Left lobe of liver (tissue), 2 donors: ENCODE data around the gene GOLGA8A. TPM values are rescaled to one million over a fixed set of nuclear protein-coding genes. Genes with fewer than 3 reads are reported as not detected.
A peak's percentile ranks its signal among the peaks of the same experiment; 100 is the strongest.
"Not testable (repeated sequence)": the region's sequence is repeated elsewhere in the genome, so short reads cannot be mapped to it uniquely, and the experiment has no call there.

Experiments used
- ATAC-seq: fragments of 200-7000 bp; cut with Tn5 transposase; one replicate; pipeline ENCODE4 v1.9.1; 2020; ENCODE audit warnings: mild to moderate bottlenecking, moderate library complexity
- DNase-seq: peaks from one replicate; pipeline ENCODE4 v3.0.0-alpha.2; 2020; ENCODE audit warnings: low spot score
- total RNA-seq: library from RNA; stranded (reverse); gene quantifications from one replicate; pipeline ENCODE4 v1.2.1, GENCODE V29; 2021
- donor health status: DM: no; HTN: no; CAD: no; lungs with moderate emphysema.
- donor health status: DM: no; HTN: yes; CAD: no.

Gene GOLGA8A, protein sequence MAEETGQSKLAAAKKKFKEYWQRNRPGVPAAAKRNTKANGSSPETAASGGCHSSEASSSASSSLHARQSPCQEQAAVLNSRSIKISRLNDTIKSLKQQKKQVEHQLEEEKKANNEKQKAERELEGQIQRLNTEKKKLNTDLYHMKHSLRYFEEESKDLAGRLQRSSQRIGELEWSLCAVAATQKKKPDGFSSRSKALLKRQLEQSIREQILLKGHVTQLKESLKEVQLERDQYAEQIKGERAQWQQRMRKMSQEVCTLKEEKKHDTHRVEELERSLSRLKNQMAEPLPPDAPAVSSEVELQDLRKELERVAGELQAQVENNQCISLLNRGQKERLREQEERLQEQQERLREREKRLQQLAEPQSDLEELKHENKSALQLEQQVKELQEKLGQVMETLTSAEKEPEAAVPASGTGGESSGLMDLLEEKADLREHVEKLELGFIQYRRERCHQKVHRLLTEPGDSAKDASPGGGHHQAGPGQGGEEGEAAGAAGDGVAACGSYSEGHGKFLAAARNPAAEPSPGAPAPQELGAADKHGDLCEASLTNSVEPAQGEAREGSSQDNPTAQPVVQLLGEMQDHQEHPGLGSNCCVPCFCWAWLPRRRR
- total RNA-seq, result 9.0 TPM

DNA sequence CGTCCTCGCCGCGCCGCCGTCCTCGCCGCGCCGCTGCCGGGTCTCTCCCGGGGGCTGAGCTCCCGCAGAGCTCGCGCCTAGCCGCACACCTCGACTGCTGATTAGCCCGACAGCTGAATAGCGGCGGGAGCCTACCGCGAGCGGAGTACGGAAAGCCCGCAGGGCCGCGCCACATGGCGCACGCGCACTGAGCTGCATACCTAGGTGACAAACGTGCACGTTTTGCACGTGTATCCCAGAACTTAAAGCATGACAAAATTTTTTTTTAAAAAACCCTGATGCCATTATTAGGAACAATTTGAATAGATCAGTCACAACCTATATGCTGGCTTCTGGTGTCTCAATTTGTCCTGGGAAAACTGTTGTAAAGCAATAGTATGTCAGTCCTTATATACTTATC, at the start of gene GOLGA8A:
GOLGA8A (minus strand) TSS at position 122 of the 400 bp plus-strand sequence. CDS start 48,117 bp downstream, outside the sequence.
- ATAC-seq (peak; percentile 39), DNase-seq (no peak)

DNA sequence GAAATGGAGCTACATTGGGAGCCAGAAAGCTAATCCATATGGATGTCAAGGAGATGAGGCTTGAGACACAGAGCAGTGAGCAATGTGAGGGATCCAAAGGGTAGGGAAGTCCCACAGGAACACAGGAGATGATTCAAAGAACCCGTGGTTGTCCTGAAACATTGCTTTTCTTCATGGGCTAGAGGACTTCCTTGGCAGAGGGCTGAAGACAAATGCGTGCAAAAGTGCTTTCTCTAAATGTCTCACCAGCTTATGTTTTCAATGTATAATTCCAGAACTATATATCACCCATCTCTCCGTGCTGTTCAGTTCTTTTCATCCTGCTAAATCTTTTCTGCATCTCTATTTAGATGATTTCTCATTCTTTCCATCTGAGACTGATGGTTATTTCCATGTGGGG, 46.0 kb upstream of the GOLGA8A start:
- ATAC-seq, result no peak
- no peak for DNase-seq

DNA sequence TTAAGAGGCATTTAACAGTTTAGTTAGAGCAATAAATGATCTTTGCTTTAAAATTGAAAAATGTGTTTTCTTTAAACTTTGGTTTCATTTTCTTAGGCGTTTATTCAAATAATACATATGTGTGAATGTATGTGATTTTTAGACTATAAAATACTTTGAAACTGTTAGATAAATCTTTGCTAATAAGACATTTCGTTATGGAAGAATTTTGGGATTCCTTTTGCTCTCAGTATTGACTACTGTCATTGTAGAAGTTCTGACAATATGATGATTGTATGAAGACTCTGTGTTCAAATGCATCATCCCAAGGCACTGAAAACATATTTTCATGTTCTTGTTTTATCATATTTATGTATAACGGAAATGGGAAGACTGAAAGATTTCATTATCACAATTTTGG, 43.8 kb upstream of the GOLGA8A start:
- DNase-seq (no peak), ATAC-seq (no peak)

DNA sequence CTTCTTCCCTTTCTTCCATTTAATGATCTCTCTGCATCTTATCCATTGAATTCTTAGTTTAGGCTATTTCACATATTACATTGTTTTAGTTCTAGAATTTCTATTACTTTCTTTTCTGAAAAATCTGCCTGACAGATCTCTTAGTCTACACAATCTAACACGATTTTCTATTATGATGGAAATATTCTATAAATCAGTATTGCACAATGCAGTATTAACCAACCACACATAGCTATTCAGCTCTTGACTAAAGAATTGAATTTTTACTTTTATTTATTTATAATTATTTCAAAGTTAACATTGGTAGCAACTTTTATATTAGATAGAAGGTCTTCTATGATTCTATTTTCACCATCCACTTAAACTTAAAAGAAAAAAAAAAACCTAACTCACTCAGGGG, 36.2 kb upstream of the GOLGA8A start:
- ATAC-seq, result no peak
- no peak for DNase-seq

DNA sequence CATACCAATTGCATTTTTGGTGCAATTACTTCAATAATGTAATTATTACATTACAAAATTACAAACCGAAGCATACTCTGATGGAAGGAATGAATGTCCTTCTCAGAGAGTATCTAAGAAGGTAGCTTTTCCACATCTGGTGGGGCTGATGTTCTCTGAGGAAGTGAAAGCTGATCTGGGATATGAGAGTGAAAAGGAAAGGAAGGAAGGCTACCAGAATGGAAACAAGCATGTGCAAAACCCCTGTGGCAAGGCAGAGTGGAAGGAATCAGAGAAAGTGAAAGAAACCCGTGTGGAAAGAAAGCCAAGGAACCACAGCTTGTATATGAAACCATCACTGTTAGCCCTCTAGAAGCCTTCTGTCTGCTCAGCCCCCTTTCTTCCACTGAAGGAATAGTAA, 35.3 kb upstream of the GOLGA8A start:
- DNase-seq (no peak), ATAC-seq (no peak)

DNA sequence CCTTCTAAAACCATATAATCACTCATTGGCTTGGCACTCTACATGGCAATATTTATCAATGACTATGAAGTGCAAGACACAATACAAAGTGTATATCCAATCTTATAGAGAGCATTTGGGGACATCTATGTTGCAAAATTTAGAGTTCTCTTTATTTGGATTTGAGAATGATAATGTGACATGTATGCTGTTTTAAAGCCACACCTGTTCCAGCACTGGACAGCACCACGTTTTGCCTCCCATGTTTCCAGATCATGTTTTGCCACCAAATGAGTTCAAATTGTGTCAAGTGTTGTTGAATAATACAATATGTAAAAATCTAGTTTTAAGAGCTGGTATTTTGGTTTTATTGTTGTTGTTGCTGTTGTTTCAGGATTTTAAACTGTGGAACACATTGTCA, 33.3 kb upstream of the GOLGA8A start:
- no peak for ATAC-seq
- DNase-seq, result no peak

DNA sequence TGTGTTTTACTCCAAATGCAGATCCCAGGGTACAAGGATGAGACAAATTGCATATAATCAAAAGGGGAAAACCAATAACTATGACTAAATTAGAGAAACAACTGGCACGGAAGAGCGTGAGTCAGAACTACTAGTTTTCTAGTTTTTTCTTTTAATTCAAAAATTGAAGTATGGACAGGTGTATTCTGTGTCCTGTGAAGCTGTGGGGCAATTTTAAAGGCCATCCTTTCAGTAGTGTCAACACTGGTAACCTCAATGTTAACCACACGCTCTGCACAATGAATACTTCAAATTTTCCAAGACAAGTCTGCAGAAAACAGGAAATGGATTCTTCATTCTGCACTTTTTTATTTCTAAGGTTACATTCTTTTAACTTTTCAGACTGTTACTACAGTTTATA, 32.5 kb upstream of the GOLGA8A start:
- DNase-seq (no peak), ATAC-seq (no peak)

DNA sequence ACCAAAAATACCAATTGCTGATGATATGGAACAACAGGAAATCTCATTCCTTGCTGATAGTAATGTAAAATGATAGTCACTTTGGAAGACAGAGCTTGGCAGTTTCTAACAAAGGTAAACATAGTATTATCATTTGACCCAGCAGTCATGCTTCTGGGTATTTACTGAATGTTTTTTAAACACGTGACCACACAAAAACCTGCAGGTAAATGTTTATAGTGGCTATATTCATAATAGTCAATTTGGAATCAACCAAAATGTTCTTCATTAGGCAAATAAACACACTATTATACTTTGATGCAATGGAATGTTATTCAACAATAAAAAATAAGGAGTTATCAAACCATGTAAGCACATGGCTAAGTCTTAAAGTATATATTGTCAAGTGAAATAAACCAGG, 24.1 kb upstream of the GOLGA8A start:
- no peak for DNase-seq
- no peak for ATAC-seq

DNA sequence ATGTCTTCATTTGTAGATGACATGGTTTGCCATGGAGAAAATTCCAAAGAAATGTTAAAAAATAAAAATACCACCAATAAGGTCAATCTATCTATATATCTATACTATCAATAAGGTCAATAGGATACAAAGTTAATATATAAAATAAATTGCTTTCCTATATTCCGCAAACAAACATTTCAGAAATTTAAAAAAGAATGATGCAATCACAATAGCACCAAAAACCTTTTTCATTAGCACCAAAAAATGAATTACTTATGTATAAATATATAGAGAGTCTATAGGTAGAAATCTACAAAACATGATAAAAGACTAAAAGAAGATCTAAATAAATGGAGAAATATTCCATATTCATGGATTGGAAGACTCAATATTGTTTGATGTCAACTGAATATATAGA, 22.8 kb upstream of the GOLGA8A start:
- ATAC-seq (no peak), DNase-seq (no peak)

DNA sequence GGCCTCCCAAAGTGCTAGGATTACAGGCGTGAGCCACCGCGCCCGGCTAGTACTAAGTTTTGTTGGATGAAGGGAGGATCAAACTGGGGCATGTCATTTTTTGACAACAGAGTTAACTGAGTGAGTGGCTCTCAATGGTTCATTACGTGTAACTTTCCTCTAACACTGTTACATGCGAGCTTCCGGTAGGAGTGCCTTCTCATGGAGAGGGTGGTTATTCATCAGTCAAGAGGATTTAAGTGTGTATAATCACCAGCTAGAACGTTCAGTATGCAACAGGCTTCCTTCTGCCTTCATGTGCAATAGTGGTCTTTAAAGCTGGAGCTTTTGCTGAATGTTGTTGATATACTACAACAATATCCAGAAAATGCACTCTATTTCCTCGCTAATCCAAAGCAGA, 19.1 kb upstream of the GOLGA8A start:
- no peak for ATAC-seq
- DNase-seq, result no peak

DNA sequence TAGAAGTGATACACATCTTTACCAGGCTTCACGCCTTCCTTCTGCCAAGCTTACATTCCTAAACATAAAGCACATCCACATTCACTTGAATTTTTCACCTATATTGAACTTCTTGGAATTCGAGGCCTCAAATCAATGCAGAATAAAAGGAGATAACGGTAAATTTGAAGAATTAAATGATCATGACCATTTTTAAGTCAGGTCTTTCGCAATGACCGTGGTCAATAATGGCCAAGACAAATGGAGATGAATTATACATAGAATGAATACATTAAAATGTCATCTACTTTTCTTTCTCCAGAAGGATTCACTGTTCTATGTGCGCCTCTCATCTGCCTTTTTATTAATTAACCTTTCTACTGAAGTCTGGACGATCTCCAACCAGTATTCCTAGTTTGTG, 5.3 kb upstream of the GOLGA8A start:
- no peak for ATAC-seq
- DNase-seq, result no peak

DNA sequence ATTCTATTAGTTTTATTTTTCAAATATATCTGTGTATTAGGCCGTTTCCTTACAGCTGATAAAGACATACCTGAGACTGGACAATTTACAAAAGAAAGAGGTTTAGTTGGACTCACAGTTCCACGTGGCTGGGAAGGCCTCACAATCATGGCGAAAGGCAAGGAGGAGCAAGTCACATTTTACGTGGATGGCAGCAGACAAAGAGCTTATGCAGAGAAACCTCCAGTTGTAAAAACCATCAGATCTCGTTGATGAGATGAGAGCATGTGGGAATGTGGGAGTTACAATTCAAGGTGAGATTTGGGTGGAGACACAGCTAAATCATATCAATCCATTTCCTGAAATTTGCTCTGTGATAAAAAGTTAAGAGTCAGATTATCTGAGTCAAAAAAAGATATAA, 2.3 kb upstream of the GOLGA8A start:
- no peak for DNase-seq

DNA sequence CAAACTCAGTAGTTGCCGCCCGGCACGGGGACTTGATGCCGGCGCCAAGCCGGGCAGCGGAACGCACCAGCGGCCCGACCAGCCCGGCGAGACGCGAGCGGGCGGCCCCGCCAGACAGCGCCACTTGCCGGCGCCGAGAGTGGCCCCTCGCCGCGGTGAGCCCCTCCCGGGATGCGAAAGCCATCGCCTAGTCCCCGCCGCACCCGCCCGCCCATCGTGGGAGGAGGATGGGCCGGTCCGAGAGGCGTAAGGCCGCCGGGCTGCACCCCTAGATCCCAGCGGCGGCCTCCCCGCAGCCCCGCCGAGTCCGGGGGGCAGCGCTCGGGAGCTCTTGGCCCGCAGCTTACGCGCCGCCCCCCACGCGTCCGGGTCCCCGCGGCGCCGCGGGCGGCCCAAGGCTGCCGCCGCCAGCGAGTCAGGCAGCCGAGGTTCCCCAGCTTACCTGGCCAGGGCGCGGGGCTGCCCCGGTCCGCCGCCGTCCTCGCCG, 609 bp downstream of the GOLGA8A start:
- peak; percentile 31 for ATAC-seq

More for the DNA sequence above, 2.3 kb upstream of the GOLGA8A start:
- ATAC-seq, result no peak

DNA sequence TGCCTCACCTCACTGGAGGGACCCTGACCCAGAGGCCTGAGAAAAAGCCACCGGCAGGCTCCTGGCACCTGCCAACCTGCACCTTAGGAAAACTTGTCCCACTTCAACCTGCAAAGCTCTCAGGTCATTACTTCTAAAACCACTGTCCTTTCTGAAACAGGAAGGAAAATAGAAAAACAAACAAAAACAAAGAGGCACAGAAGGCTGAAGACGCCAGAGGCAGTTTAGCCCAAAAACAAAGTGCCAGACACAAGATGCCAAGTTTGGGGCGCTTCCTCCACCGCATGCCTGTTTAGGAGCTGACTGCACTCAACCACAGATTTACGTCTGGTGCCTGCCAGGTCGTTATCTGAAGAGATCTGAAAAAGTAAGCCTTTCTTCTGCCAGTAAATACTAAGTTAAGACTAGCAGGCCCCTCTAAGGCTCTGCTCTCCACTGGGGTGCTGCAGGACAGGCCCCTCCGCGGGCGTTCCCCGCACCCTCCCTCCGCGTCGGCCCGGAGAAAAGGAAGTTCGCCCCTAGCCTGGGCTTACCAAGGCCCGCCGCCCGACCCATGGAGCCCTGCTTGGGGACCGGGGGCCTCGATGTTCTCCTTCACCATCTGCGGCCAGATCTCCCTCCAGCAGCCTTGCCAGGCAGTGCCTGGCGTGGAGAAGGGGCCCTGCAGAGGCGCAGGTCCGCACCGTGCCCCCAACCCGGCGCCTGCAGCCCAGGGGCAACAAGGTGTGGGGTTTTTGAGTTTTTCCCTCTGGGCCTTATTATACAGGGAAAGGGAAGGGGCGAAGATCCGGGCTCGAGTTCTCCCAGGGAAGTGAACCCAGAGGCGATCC, 1.3 kb downstream of the GOLGA8A start:
- DNase-seq (no peak), ATAC-seq (peak; percentile 28)

More for the DNA sequence above, 609 bp downstream of the GOLGA8A start:
- DNase-seq, result no peak

DNA sequence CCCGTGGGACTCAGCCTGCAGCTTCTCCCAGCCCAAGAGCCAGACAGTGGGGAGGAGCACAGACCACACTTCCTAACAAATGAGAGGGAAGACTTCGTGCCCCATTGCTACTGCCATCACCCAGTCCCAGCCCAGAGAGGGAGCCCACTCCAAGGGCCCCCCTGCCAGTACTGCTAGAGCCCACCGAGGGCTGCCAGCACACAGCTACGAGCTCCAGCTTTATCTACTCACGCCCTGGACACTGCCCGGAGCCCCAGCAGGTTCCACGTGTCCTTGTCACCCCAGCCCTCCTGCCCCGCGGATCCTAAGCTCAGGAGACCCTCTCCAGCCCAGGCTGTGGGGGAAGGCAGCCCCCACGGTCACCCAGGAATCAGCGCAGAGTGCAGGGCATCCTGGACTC, 1.9 kb downstream of the GOLGA8A start:
- no peak for DNase-seq

DNA sequence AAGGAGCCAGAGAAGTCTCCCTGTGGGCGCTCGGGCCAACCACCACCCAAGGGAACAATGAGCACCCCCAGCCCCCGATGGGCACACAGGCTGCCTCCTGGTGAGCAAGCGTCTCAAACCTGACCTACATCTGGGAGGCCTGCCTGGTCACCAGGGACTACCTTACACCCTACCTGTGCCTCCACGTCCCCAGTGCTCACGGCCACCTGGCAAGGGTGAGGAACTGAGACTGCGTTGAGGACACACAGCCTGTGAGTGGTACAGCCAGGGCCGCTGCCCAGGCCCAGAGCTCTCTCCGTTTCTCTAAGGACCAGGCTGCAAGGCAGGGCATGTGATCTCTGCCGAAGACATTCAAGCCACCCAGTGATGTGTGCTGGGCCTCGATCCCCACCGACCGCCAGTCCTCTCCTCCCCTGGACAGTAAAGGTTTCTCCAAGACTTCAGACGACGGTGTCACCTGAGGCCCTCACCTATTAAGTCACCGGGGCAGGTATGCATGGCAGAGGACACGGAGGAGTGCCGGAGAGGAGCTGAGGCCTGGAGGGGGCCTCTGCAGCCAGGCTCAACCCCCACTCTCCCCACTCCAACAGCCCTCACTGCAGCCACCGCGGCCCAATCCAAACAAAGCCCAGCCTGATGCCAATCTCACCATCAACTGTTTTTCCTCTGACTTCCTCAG, 2.8 kb downstream of the GOLGA8A start:
- ATAC-seq (no peak), DNase-seq (no peak)

More for the DNA sequence above, 1.9 kb downstream of the GOLGA8A start:
- ATAC-seq, result no peak

DNA sequence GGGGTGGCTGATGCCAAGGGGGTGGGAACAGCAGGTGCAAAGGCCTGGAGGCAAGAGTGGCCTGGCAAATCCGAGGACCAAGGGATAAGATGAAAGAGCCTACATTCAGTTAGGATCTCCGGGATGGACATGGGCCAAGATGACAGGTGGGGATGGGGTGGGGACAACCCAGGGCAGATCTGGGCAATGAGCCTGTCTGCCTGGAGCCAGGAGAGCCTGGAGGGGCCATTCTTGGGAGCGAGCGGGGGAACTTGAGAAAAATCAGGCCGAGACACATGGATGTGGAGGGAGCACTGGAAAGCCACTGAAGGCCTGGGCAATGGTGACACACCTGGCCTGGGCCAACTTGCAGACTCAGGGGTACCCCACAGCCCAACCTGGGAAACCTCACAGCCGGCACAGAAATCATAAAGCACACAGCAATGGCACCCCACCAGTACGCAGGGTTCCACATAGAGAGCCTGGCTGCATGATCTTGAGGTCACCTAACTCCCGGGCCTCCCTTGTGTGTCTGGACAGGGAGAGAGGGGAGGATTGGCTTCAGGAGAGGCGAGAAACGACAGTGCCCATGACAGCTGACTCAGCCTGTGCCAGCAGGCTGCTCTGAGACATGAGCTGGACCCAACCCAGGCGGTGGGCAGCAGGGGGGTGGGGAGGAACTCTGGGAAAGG, 3.5 kb downstream of the GOLGA8A start:
- not testable (repeated sequence) for DNase-seq, ATAC-seq

DNA sequence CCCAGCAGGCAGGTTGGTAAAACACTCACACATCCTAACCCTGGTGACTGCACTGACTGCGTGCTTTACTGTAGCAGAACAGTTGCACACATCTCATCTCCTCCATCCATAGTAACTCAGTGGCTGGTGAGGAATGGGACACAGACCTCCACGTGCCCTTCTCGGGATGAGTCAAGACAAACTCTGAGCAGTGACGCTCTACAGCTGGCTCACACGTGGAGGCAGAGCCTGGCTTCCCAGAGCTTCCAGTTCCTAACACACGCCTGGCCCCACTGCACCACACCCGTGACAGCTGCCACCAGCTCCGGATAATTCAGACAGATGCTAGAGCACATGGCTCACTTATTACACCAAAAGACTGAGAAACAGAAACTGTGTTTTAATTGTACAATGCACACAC, 7.0 kb downstream of the GOLGA8A start:
- not testable (repeated sequence) for ATAC-seq, DNase-seq

DNA sequence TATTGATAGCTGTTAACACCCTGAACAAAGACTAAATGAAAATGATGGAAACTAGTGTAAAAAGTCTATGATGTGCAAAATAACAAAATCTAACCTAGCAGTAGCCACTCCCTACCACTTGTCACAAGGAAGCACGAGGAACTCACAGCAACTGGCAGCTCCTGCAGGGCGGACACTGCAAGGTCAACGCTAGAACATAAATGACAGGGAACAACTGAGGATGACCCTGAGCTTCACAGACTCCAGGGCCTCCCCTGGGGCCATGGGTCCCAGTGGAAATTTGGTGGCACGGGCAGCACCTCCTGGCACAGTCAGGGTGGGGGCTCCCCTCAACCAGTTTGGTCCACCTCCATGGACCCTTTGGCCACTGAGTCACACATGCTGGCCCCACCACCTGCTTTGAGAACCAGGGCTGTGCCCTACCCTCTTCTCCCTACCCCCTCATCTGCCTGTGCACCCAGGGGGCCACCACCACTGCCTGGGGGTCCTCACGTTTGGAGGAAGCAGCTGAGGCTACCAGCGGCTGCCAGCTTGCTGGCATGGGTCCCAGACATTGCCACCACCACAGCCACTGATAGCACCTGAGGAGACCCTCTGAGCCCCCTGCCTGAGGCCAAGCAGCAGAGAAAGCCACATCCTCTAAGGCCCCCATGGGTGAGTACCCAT, 14.1 kb downstream of the GOLGA8A start:
- DNase-seq, ATAC-seq: not testable (repeated sequence)

DNA sequence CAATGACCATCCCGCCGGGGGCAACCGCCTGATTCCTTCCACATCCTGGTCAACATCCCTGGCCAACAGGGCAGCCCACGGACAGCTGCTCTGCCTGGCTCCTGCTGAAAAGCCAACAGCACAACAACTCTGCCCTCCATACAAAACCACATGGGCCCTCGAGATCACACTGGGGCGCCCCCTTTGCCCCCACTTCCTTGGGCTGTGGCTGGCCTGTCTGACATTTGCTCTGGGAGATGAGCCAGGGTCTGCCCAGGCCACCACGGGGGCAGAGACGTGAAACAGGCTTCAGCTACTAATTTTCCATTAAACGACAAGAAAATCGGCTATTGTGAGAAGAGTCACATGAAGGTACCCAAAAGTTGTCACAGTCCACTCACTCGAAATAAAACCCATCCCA, 16.7 kb downstream of the GOLGA8A start:
- DNase-seq, ATAC-seq: not testable (repeated sequence)
